Astrocyte of the cerebellum (primary cell): Measurements from ENCODE around the gene EHMT2.

Experiments
- DNase-seq: peaks from one replicate; pipeline ENCODE4 v3.0.0-alpha.2; 2011; ENCODE audit warnings: low read depth
- H3K4me3 ChIP-seq: 2 replicates; pipeline ENCODE4 v1.5.1; 2011; ENCODE audit warnings: mild to moderate bottlenecking, low read depth, low read length, moderate library complexity
- in situ Hi-C: cut with HindIII; loops from 2 replicates; pipeline ENCODE4 v1.10.0; 2017; ENCODE audit warnings: low sequenced_read_pairs
- TF ChIP-seq, protein P1 (sequence below): IDR thresholded peaks from 2 replicates; pipeline ENCODE4 v1.5.1; 2012; ENCODE audit warnings: low read length, low read depth, moderate library complexity, mild to moderate bottlenecking; ENCODE audit errors: missing control alignments

Gene EHMT2

DNA sequence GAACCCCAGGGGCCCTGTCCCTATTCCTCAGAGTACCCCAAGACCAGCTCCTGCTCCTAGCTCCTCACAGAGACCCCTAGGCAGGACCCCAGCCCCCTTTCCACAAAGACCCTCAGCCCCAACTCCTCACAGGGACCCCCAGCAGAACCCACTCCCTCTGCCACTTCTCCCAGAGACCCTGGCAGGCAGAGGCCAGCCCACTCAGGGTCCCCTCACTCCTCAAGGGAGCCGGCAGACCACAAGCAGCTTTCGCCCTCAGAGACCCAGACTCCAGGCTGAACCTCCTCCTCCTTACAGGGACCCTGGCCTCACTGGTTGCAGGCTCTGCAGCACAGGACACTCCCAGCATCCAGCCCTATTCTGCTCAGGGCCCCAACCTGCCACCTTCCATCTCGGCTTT lies 19.3 kb downstream of the EHMT2 start:
- DNase-seq = no peak
- TF ChIP-seq, protein P1, sequence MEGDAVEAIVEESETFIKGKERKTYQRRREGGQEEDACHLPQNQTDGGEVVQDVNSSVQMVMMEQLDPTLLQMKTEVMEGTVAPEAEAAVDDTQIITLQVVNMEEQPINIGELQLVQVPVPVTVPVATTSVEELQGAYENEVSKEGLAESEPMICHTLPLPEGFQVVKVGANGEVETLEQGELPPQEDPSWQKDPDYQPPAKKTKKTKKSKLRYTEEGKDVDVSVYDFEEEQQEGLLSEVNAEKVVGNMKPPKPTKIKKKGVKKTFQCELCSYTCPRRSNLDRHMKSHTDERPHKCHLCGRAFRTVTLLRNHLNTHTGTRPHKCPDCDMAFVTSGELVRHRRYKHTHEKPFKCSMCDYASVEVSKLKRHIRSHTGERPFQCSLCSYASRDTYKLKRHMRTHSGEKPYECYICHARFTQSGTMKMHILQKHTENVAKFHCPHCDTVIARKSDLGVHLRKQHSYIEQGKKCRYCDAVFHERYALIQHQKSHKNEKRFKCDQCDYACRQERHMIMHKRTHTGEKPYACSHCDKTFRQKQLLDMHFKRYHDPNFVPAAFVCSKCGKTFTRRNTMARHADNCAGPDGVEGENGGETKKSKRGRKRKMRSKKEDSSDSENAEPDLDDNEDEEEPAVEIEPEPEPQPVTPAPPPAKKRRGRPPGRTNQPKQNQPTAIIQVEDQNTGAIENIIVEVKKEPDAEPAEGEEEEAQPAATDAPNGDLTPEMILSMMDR = no peak
- H3K4me3 ChIP-seq = no peak overlapping the region
- in situ Hi-C loops = no loop called here

DNA sequence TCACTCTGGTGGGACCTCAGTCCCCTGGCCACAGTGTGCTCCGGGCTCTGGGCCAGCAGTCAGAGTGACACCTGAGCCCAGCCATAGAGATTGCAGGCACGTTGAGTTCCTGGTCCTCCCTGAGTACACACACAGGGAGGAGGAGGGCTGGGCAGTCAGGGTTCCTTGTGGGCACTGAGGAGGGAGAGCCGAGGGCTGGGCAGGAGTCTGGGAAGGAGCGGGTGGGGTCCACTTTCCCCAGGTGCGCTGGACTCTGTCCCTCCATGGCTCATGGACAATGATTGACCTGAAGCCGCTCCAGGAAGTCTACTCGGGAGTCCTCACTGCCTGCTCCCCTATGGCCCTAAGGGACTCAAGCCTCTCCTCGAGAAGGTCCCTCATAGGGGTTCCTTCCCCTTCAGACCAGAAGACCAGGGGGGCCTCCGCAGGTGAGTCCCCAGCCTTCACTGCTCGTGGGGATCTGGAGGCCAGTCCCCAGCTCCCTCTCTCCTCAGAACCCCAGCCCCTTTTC lies 19.8 kb downstream of the EHMT2 start:
- no peak overlapping the region for H3K4me3 ChIP-seq
- in situ Hi-C loops = no loop called here
- DNase-seq = no peak
- TF ChIP-seq, protein P1 = no peak

DNA sequence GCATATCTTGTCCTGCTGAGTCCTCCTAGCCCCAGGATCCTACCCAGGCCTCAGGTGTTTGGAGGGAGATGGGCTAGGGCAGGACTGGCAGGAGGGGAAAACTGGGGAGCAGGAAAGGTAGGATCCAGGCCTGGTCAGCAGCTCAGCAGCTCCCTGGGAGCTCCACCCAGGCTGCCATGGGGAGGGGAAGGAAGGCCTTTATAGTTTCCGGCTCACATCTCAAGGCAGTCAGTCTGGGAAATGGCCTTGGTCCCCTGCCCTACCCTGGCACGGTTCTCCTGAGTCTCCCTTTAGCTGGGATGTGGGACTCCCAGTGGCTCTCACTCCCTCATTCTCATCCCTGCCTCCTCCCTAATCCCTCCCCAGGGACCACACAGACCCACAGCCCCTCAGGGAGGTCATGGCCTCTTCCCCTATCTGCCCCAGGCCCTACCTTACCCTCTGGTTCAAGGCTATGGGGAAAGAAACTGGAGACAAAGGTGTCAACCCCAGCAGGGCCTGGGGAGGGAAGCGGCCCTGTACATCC lies 20.3 kb downstream of the EHMT2 start:
- H3K4me3 ChIP-seq = no peak overlapping the region
- in situ Hi-C loops = no loop called here
- TF ChIP-seq, protein P1 = no peak
- DNase-seq = no peak

DNA sequence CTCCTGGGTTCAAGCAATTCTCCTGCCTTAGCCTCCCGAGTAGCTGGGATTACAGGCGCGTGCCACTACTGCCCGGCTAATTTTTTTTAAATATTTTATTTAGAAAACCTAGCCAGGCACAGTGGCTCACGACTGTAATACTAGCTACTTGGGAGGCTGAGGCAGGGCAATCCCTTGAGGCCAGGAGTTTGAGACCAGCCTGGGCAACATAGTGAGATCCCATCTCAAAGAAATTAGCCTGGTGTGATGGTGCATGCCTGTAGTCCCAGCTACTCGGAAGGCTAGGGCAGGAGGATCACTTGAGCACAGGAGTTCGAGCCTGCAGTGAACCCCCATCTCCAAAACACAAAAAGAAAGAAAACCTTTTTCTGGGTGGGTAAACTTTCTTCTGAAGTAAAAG lies 21.1 kb downstream of the EHMT2 start:
- TF ChIP-seq, protein P1 = no peak

DNA sequence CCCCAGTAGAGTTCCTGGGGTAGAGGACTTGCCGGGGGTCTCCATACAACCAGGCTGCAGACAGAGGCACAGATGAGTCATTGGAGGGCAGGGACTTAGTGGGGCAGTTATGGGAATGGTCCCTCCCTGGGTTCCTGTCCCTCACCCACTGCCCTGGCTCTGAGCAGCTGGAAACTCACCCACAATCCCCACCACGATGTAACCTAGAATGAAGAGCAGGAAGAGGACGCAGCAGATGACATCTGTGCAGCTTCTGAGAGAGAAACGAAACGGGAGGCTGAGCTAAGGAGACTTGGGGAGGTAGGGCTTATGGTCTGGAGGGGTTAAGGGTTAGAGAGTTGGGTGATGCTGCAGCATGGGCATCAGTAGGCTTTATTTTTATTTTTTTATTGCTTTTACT lies 21.6 kb downstream of the EHMT2 start:
- H3K4me3 ChIP-seq = no peak overlapping the region
- DNase-seq = no peak
- TF ChIP-seq, protein P1 = no peak
- in situ Hi-C loops = no loop called here

More for the DNA sequence above, 21.1 kb downstream of the EHMT2 start:
- DNase-seq = no peak
- in situ Hi-C loops = no loop called here
- H3K4me3 ChIP-seq = no peak overlapping the region

DNA sequence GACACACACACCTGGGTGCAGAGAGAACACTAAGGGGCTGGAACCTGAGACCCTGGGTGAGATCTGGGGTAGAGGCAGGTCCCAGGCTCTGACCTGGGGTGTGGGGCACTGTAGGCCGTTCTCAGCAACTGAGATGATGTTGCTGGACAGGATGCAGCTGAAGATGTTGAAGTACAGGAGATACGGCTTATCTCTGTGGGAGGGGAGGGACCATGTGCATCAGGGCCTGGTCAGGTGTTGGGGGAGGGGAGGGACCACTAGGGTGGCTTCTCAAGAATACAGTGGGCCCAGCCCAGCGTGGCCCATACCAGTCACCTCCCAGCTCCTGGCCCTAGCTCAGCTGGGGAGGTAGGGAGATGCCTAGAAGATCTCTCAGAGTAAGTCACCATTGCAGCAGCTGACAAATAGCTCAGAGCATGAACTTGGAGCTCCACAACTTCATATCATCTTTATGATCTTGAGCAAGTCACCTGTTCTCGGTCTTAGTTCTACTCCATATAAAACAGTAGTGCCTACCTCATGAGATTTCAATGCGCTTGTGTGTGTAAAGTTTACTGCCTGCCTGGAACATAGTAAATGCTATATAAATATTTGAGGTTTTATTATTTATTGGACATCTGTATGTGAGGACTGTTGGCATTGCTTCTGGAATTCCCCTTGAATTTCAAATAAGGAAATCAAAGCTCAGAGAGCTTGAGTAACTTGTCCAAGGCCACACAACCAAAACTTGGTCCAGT lies 22.5 kb downstream of the EHMT2 start:
- TF ChIP-seq, protein P1 = no peak
- in situ Hi-C loops = no loop called here
- no peak for DNase-seq
- no peak overlapping the region for H3K4me3 ChIP-seq
